Endothelial cell of umbilical vein (primary cell): ENCODE measurements around the gene MVD. TPM values are rescaled to one million over a fixed set of nuclear protein-coding genes. Genes with fewer than 3 reads are reported as not detected.

Experiments used
- BruUV-seq: library from RNA; stranded (reverse); fragments of 400-500 nt; replicated peaks from 2 replicates; lab custom pipeline; 2021; lab: Mats Ljungman, UMichigan
- CTCF ChIA-PET: fragments of 300-600, 350-600 bp; sonication (Branson Sonifier 250); formaldehyde crosslinking; loops from one replicate; lab custom pipeline; 2021; ENCODE audit warnings: antibody characterized with exemption, inconsistent platforms; lab: Charles Lee
- POLR2A ChIA-PET: fragments of 300-600, 350-600 bp; sonication (Branson Sonifier 250); formaldehyde crosslinking; loops from one replicate; lab custom pipeline; 2021; ENCODE audit warnings: antibody characterized with exemption, inconsistent platforms; lab: Charles Lee
- DNase-seq: peaks from one replicate; pipeline ENCODE4 v3.0.0-alpha.2; 2011; ENCODE audit warnings: low read depth, low spot score
- FAIRE-seq: peaks from 2 replicates; lab custom pipeline; 2011; peaks lifted over from hg19 to GRCh38; lab: Jason Lieb, UNC
- H2AFZ ChIP-seq: 2 replicates; pipeline ENCODE4 v1.6.0; 2012; ENCODE audit warnings: low read depth, low read length, control low read depth, inconsistent platforms
- H3K27ac ChIP-seq: 2 replicates; pipeline ENCODE4 v1.5.1; 2011; ENCODE audit warnings: low read depth, mild to moderate bottlenecking, control low read depth, low read length, moderate library complexity; ENCODE audit not compliant: insufficient read depth
- H3K27me3 ChIP-seq, 2 experiments: 2 replicates each; pipeline versions ENCODE4 v1.6.0 to v1.6.1; 2011; ENCODE audit warnings: low read length in 2 of 2, mixed read lengths in 1 of 2; ENCODE audit not compliant: control insufficient read depth in 2 of 2, insufficient read depth in 2 of 2
- H3K36me3 ChIP-seq, 2 experiments: 2 replicates in 1 of 2; 3 replicates in 1 of 2; pipeline ENCODE4 v1.5.1; 2011; ENCODE audit warnings: low read length in 2 of 2, mild to moderate bottlenecking in 1 of 2, moderate library complexity in 1 of 2; ENCODE audit not compliant: control insufficient read depth in 2 of 2, insufficient read depth in 2 of 2; ENCODE audit errors: extremely low read depth in 1 of 2
- H3K4me1 ChIP-seq: 3 replicates; pipeline ENCODE4 v1.5.1; 2011; ENCODE audit warnings: mild to moderate bottlenecking, low read length; ENCODE audit not compliant: control insufficient read depth, insufficient read depth; ENCODE audit errors: extremely low read depth
- H3K4me2 ChIP-seq: 2 replicates; pipeline ENCODE4 v1.6.1; 2011; ENCODE audit warnings: low read length, control low read depth, mixed read lengths; ENCODE audit not compliant: insufficient read depth
- H3K4me3 ChIP-seq, 3 experiments: fragments of 200-600 bp in 1 of 3; sonication (generic), shearing (Covaris generic) in 1 of 3; replicated peaks in 1 of 3; 2 replicates each; pipeline ENCODE4 v1.5.1; 2011 to 2016; ENCODE audit warnings: control low read depth in 3 of 3, low read length in 3 of 3, mild to moderate bottlenecking in 2 of 3, inconsistent platforms in 1 of 3, low read depth in 1 of 3, moderate library complexity in 1 of 3; ENCODE audit not compliant: insufficient read depth in 1 of 3
- H3K79me2 ChIP-seq: 2 replicates; pipeline ENCODE4 v1.6.0; 2012; ENCODE audit warnings: low read length, inconsistent platforms; ENCODE audit not compliant: control insufficient read depth, insufficient read depth
- H3K9ac ChIP-seq: replicated peaks from 2 replicates; pipeline ENCODE3; 2011; ENCODE audit warnings: low read length, control low read depth; ENCODE audit not compliant: insufficient read depth; ENCODE audit errors: extremely low read depth
- H3K9me1 ChIP-seq: replicated peaks from 3 replicates; pipeline ENCODE4 v1.6.0; 2011; ENCODE audit warnings: mild to moderate bottlenecking, low read length; ENCODE audit not compliant: control insufficient read depth, insufficient read depth; ENCODE audit errors: extremely low read depth
- H3K9me3 ChIP-seq: replicated peaks from 2 replicates; pipeline ENCODE4 v1.5.1; 2012; ENCODE audit warnings: low read length, inconsistent platforms; ENCODE audit not compliant: control insufficient read depth, insufficient read depth
- H4K20me1 ChIP-seq: replicated peaks from 2 replicates; pipeline ENCODE3; 2011; ENCODE audit warnings: mild to moderate bottlenecking, low read length; ENCODE audit not compliant: control insufficient read depth, insufficient read depth; ENCODE audit errors: extremely low read depth
- EZH2 ChIP-seq: IDR thresholded peaks from 2 replicates; pipeline ENCODE4 v1.6.1; 2012; ENCODE audit warnings: borderline replicate concordance, low read depth, mild to moderate bottlenecking, moderate library complexity, low read length, inconsistent platforms; ENCODE audit not compliant: severe bottlenecking
- POLR2AphosphoS5 ChIP-seq: IDR thresholded peaks from 2 replicates; pipeline ENCODE4 v1.6.1; 2012; ENCODE audit warnings: low read depth, mild to moderate bottlenecking, control low read depth, low read length, moderate library complexity; ENCODE audit not compliant: insufficient read depth
- dilution Hi-C: fragments of 300-500 bp; cut with MboI; formaldehyde crosslinking; loops from one replicate; pipeline ENCODE4 v1.15.0; 2019; ENCODE audit warnings: low sequenced_read_pairs; ENCODE audit not compliant: extremely low pct_ligation_motif_present
- intact Hi-C: fragments of 100-400 bp; cut with micrococcal nuclease; formaldehyde crosslinking; loops from one replicate; pipeline ENCODE4 v1.10.0; 2022
- polyA plus RNA-seq, 4 experiments: library from polyadenylated mRNA; depleted of rRNA in 3 of 4; stranded (reverse) in 3 of 4; unstranded in 1 of 4; fragments of >200 nt; gene quantifications; 2 replicates each; pipeline versions ENCODE4 v1.2.1 to v1.2.3, GENCODE V29; 2011 to 2012; ENCODE audit warnings: missing spikeins in 1 of 4
- total RNA-seq: library from RNA; stranded (reverse); gene quantifications from 2 replicates; pipeline ENCODE4 v1.2.3, GENCODE V29; 2021
- TF ChIP-seq, protein P1 (sequence below), 2 donors: IDR thresholded peaks; 1 replicate in 1 of 2; 2 replicates in 1 of 2; pipeline ENCODE4 v1.5.1; 2011; ENCODE audit warnings: low read length in 2 of 2, mild to moderate bottlenecking in 2 of 2, moderate library complexity in 2 of 2, control low read depth in 1 of 2, inconsistent platforms in 1 of 2, low read depth in 1 of 2; ENCODE audit not compliant: insufficient read depth in 1 of 2; ENCODE audit errors: extremely low read depth in 1 of 2

The MVD gene
- total and polyA plus RNA-seq, 2 donors (not counting 3 experiments of a cell fraction or from before 2014, with no cell fraction given): 64.4 to 142 TPM

DNA sequence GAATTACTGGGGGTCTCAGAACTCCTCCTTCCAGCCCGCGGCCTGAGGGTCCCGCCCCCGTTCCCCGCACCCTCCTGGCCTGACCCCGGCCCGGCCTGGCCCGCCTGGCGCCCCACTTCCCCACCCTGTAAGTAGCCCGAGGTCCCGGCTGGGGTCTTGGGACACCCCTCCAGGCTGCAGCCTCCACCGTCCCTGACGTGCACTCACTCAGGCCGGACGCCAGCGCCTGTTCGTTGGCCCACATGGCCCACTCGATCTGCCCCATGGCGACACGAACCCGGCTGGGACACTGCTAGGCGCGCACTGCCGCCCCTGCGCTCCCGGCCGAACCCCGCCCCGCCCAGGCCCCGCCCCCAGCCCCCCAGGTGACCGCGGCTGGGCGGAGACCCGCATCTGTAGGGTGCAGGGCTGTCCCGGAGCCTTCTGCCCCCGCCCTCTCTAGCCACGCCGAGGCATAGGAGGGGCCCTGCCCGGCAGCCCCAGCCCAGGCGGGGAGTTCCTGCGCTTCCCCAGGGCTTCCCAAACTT, 12.1 kb downstream of the MVD start, which contains the start of gene CYBA:
CYBA (minus strand) TSS at position 305 of the 527 bp plus-strand sequence; CDS start at position 265, 40 bp downstream.
- Histone ChIP-seq H3K9ac (peak within 1 kb of the TSS; percentile 24), H3K9me3 (no peaks in the 10 kb centered on the region), H3K4me2 (peak within 1 kb of the TSS; percentile 65), H3K4me1 (peaks cover 13% of the 10 kb centered on the region), H3K27me3 (no peaks in the 10 kb centered on the region), H3K9me1 (no peaks in the 10 kb centered on the region), H3K79me2 (no peaks in the 10 kb centered on the region), H2AFZ (peak within 1 kb of the TSS; percentile 23), H3K27ac (peak within 1 kb of the TSS; percentile 5), H3K36me3 (peaks cover under 1 to 10% of the 10 kb centered on the region in 2 experiments), H4K20me1 (no peaks in the 10 kb centered on the region), H3K4me3 (peak within 1 kb of the TSS; percentile 38 to 68 (median 55))
- intact Hi-C loops: no loop called here
- FAIRE-seq (peak; percentile 21), DNase-seq (peak; percentile 20)
- dilution Hi-C loops: no loop called here
- ChIA-PET POLR2A (no interaction called here), CTCF (no interaction called here)
- TF ChIP-seq POLR2AphosphoS5: peak; percentile 65
- no peak for TF ChIP-seq EZH2
- TF ChIP-seq, protein P1, sequence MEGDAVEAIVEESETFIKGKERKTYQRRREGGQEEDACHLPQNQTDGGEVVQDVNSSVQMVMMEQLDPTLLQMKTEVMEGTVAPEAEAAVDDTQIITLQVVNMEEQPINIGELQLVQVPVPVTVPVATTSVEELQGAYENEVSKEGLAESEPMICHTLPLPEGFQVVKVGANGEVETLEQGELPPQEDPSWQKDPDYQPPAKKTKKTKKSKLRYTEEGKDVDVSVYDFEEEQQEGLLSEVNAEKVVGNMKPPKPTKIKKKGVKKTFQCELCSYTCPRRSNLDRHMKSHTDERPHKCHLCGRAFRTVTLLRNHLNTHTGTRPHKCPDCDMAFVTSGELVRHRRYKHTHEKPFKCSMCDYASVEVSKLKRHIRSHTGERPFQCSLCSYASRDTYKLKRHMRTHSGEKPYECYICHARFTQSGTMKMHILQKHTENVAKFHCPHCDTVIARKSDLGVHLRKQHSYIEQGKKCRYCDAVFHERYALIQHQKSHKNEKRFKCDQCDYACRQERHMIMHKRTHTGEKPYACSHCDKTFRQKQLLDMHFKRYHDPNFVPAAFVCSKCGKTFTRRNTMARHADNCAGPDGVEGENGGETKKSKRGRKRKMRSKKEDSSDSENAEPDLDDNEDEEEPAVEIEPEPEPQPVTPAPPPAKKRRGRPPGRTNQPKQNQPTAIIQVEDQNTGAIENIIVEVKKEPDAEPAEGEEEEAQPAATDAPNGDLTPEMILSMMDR (IDR thresholded peaks at IDR 0.05; ENCODE audit: extremely low read depth in 1 of 2, insufficient read depth in 1 of 2, low read depth in 1 of 2, low read length in 2 of 2): no peak
- BruUV-seq: no TSS peak
